DMS114 treated with DMSO at 0.1 percent for 48 hours (cell line): ENCODE results near the gene GLO1.
"Not testable (repeated sequence)": the region's sequence is repeated elsewhere in the genome, so short reads cannot be mapped to it uniquely, and the experiment has no call there.

Source experiments
- DNase-seq: peaks from one replicate; lab custom pipeline; 2025; ENCODE audit not compliant: unreplicated experiment; lab: John Stamatoyannopoulos, UW

GLO1 gene

GRCh38 chr6:38708496-38708895, 5.6 kb upstream of the GLO1 start:
- no peak for DNase-seq

GRCh38 chr6:38705924-38706323, 3.0 kb upstream of the GLO1 start:
- no peak for DNase-seq

- DNase-seq, result no peak
Measured at GRCh38 chr6:38703949-38704590, 1.1 kb upstream of the GLO1 start.

- no peak for DNase-seq
Measured at GRCh38 chr6:38701551-38701950, 1.4 kb downstream of the GLO1 start.

- DNase-seq, result not testable (repeated sequence)
Measured at GRCh38 chr6:38699702-38700101, 3.2 kb downstream of the GLO1 start.

- DNase-seq, result no peak
Measured at GRCh38 chr6:38697846-38698245, 5.1 kb downstream of the GLO1 start.

- no peak for DNase-seq
Measured at GRCh38 chr6:38696345-38696744, 6.6 kb downstream of the GLO1 start.

GRCh38 chr6:38695933-38696332, 7.0 kb downstream of the GLO1 start:
- no peak for DNase-seq

- DNase-seq, result no peak
Measured at GRCh38 chr6:38695227-38695900, 7.6 kb downstream of the GLO1 start.

GRCh38 chr6:38688579-38689087, 14.3 kb downstream of the GLO1 start:
- DNase-seq, result no peak

GRCh38 chr6:38687549-38687948, 15.4 kb downstream of the GLO1 start:
- DNase-seq, result no peak

GRCh38 chr6:38687043-38687353, 15.9 kb downstream of the GLO1 start:
- no peak for DNase-seq

- no peak for DNase-seq
Measured at GRCh38 chr6:38686270-38687042, 16.5 kb downstream of the GLO1 start.

- DNase-seq, result no peak
Measured at GRCh38 chr6:38684904-38685303, 18.0 kb downstream of the GLO1 start.

GRCh38 chr6:38684237-38684636, 18.7 kb downstream of the GLO1 start:
- no peak for DNase-seq

- no peak for DNase-seq
Measured at GRCh38 chr6:38681850-38682249, 21.1 kb downstream of the GLO1 start.

GRCh38 chr6:38679668-38680067, 23.3 kb downstream of the GLO1 start:
- DNase-seq, result no peak

GRCh38 chr6:38678178-38678760, 24.7 kb downstream of the GLO1 start:
- DNase-seq, result no peak

- no peak for DNase-seq
Measured at GRCh38 chr6:38676974-38677544, 25.9 kb downstream of the GLO1 start.

- no peak for DNase-seq
Measured at GRCh38 chr6:38676236-38676973, 26.5 kb downstream of the GLO1 start.
